Endothelial cell of umbilical vein (primary cell): Measurements from ENCODE around the gene ARHGEF16. TPM values are rescaled to one million over a fixed set of nuclear protein-coding genes. Genes with fewer than 3 reads are reported as not detected.

ENCODE experiments used
- BruUV-seq: library from RNA; stranded (reverse); fragments of 400-500 nt; replicated peaks from 2 replicates; lab custom pipeline; 2021; lab: Mats Ljungman, UMichigan
- CTCF ChIA-PET: fragments of 300-600, 350-600 bp; sonication (Branson Sonifier 250); formaldehyde crosslinking; loops from one replicate; lab custom pipeline; 2021; ENCODE audit warnings: antibody characterized with exemption, inconsistent platforms; lab: Charles Lee
- POLR2A ChIA-PET: fragments of 300-600, 350-600 bp; sonication (Branson Sonifier 250); formaldehyde crosslinking; loops from one replicate; lab custom pipeline; 2021; ENCODE audit warnings: antibody characterized with exemption, inconsistent platforms; lab: Charles Lee
- DNase-seq: peaks from one replicate; pipeline ENCODE4 v3.0.0-alpha.2; 2011; ENCODE audit warnings: low read depth, low spot score
- FAIRE-seq: peaks from 2 replicates; lab custom pipeline; 2011; peaks lifted over from hg19 to GRCh38; lab: Jason Lieb, UNC
- H2AFZ ChIP-seq: 2 replicates; pipeline ENCODE4 v1.6.0; 2012; ENCODE audit warnings: low read depth, low read length, control low read depth, inconsistent platforms
- H3K27ac ChIP-seq: 2 replicates; pipeline ENCODE4 v1.5.1; 2011; ENCODE audit warnings: low read depth, mild to moderate bottlenecking, control low read depth, low read length, moderate library complexity; ENCODE audit not compliant: insufficient read depth
- H3K27me3 ChIP-seq, 2 experiments: 2 replicates each; pipeline versions ENCODE4 v1.6.0 to v1.6.1; 2011; ENCODE audit warnings: low read length in 2 of 2, mixed read lengths in 1 of 2; ENCODE audit not compliant: control insufficient read depth in 2 of 2, insufficient read depth in 2 of 2
- H3K36me3 ChIP-seq, 2 experiments: 2 replicates in 1 of 2; 3 replicates in 1 of 2; pipeline ENCODE4 v1.5.1; 2011; ENCODE audit warnings: low read length in 2 of 2, mild to moderate bottlenecking in 1 of 2, moderate library complexity in 1 of 2; ENCODE audit not compliant: control insufficient read depth in 2 of 2, insufficient read depth in 2 of 2; ENCODE audit errors: extremely low read depth in 1 of 2
- H3K4me1 ChIP-seq: 3 replicates; pipeline ENCODE4 v1.5.1; 2011; ENCODE audit warnings: mild to moderate bottlenecking, low read length; ENCODE audit not compliant: control insufficient read depth, insufficient read depth; ENCODE audit errors: extremely low read depth
- H3K4me2 ChIP-seq: 2 replicates; pipeline ENCODE4 v1.6.1; 2011; ENCODE audit warnings: low read length, control low read depth, mixed read lengths; ENCODE audit not compliant: insufficient read depth
- H3K4me3 ChIP-seq, 3 experiments: fragments of 200-600 bp in 1 of 3; sonication (generic), shearing (Covaris generic) in 1 of 3; replicated peaks in 1 of 3; 2 replicates each; pipeline ENCODE4 v1.5.1; 2011 to 2016; ENCODE audit warnings: control low read depth in 3 of 3, low read length in 3 of 3, mild to moderate bottlenecking in 2 of 3, inconsistent platforms in 1 of 3, low read depth in 1 of 3, moderate library complexity in 1 of 3; ENCODE audit not compliant: insufficient read depth in 1 of 3
- H3K79me2 ChIP-seq: 2 replicates; pipeline ENCODE4 v1.6.0; 2012; ENCODE audit warnings: low read length, inconsistent platforms; ENCODE audit not compliant: control insufficient read depth, insufficient read depth
- H3K9ac ChIP-seq: replicated peaks from 2 replicates; pipeline ENCODE3; 2011; ENCODE audit warnings: low read length, control low read depth; ENCODE audit not compliant: insufficient read depth; ENCODE audit errors: extremely low read depth
- H3K9me1 ChIP-seq: replicated peaks from 3 replicates; pipeline ENCODE4 v1.6.0; 2011; ENCODE audit warnings: mild to moderate bottlenecking, low read length; ENCODE audit not compliant: control insufficient read depth, insufficient read depth; ENCODE audit errors: extremely low read depth
- H3K9me3 ChIP-seq: replicated peaks from 2 replicates; pipeline ENCODE4 v1.5.1; 2012; ENCODE audit warnings: low read length, inconsistent platforms; ENCODE audit not compliant: control insufficient read depth, insufficient read depth
- H4K20me1 ChIP-seq: replicated peaks from 2 replicates; pipeline ENCODE3; 2011; ENCODE audit warnings: mild to moderate bottlenecking, low read length; ENCODE audit not compliant: control insufficient read depth, insufficient read depth; ENCODE audit errors: extremely low read depth
- CTCF ChIP-seq, 2 donors: IDR thresholded peaks; 1 replicate in 1 of 2; 2 replicates in 1 of 2; pipeline ENCODE4 v1.5.1; 2011; ENCODE audit warnings: low read length in 2 of 2, mild to moderate bottlenecking in 2 of 2, moderate library complexity in 2 of 2, control low read depth in 1 of 2, inconsistent platforms in 1 of 2, low read depth in 1 of 2; ENCODE audit not compliant: insufficient read depth in 1 of 2; ENCODE audit errors: extremely low read depth in 1 of 2
- EZH2 ChIP-seq: IDR thresholded peaks from 2 replicates; pipeline ENCODE4 v1.6.1; 2012; ENCODE audit warnings: borderline replicate concordance, low read depth, mild to moderate bottlenecking, moderate library complexity, low read length, inconsistent platforms; ENCODE audit not compliant: severe bottlenecking
- FOS ChIP-seq: IDR thresholded peaks from 2 replicates; pipeline ENCODE4 v1.6.1; 2011; ENCODE audit warnings: mild to moderate bottlenecking, low read length, moderate library complexity, borderline replicate concordance; ENCODE audit not compliant: insufficient read depth
- GATA2 ChIP-seq: IDR thresholded peaks from 2 replicates; pipeline ENCODE4 v1.7.0; 2011; ENCODE audit warnings: low read depth, mild to moderate bottlenecking, moderate library complexity, mixed read lengths, low read length; ENCODE audit not compliant: insufficient read length, insufficient read depth
- JUN ChIP-seq: IDR thresholded peaks from 2 replicates; pipeline ENCODE4 v1.6.1; 2011; ENCODE audit warnings: borderline replicate concordance, low read depth; ENCODE audit not compliant: insufficient read length, insufficient read depth
- MAX ChIP-seq: IDR thresholded peaks from 2 replicates; pipeline ENCODE4 v1.6.1; 2011; ENCODE audit not compliant: insufficient read depth, insufficient read length
- MYC ChIP-seq: IDR thresholded peaks from one replicate; pipeline ENCODE4 v1.6.1; 2011; ENCODE audit warnings: mild to moderate bottlenecking, low read depth, low read length
- POLR2A ChIP-seq: IDR thresholded peaks from 2 replicates; pipeline ENCODE4 v1.6.1; 2012; ENCODE audit warnings: low read depth, mild to moderate bottlenecking, control low read depth, low read length
- POLR2AphosphoS5 ChIP-seq: IDR thresholded peaks from 2 replicates; pipeline ENCODE4 v1.6.1; 2012; ENCODE audit warnings: low read depth, mild to moderate bottlenecking, control low read depth, low read length, moderate library complexity; ENCODE audit not compliant: insufficient read depth
- dilution Hi-C: fragments of 300-500 bp; cut with MboI; formaldehyde crosslinking; loops from one replicate; pipeline ENCODE4 v1.15.0; 2019; ENCODE audit warnings: low sequenced_read_pairs; ENCODE audit not compliant: extremely low pct_ligation_motif_present
- intact Hi-C: fragments of 100-400 bp; cut with micrococcal nuclease; formaldehyde crosslinking; loops from one replicate; pipeline ENCODE4 v1.10.0; 2022
- polyA plus RNA-seq, 4 experiments: library from polyadenylated mRNA; depleted of rRNA in 3 of 4; stranded (reverse) in 3 of 4; unstranded in 1 of 4; fragments of >200 nt; gene quantifications; 2 replicates each; pipeline versions ENCODE4 v1.2.1 to v1.2.3, GENCODE V29; 2011 to 2012; ENCODE audit warnings: missing spikeins in 1 of 4
- total RNA-seq: library from RNA; stranded (reverse); gene quantifications from 2 replicates; pipeline ENCODE4 v1.2.3, GENCODE V29; 2021

Gene ARHGEF16
- total and polyA plus RNA-seq, 2 donors (not counting 3 experiments of a cell fraction or from before 2014, with no cell fraction given): 0.52 to 1.3 TPM

- H3K36me3 ChIP-seq: no peaks in the 10 kb centered on the region
- peaks cover under 1% of the 10 kb centered on the region for H3K4me1 ChIP-seq
- no peak for TF ChIP-seq POLR2AphosphoS5
- TF ChIP-seq GATA2: no peak
- no peak for TF ChIP-seq CTCF (IDR thresholded peaks at IDR 0.05; ENCODE audit: extremely low read depth in 1 of 2, insufficient read depth in 1 of 2, low read depth in 1 of 2, low read length in 2 of 2)
- TF ChIP-seq FOS: no peak
- no peak for TF ChIP-seq MAX
- TF ChIP-seq JUN: no peak
- no peak for TF ChIP-seq MYC
- TF ChIP-seq POLR2A: no peak
- TF ChIP-seq EZH2: no peak
- no peak overlapping the region for H3K9ac ChIP-seq
- BruUV-seq: no TSS peak
- H3K79me2 ChIP-seq: no peaks in the 10 kb centered on the region
- no peaks in the 10 kb centered on the region for H3K9me3 ChIP-seq
- FAIRE-seq (no peak), DNase-seq (no peak)
- intact Hi-C loops: no loop called here
- no peak overlapping the region for H3K4me3 ChIP-seq
- no peaks in the 10 kb centered on the region for H4K20me1 ChIP-seq
- no peak overlapping the region for H3K4me2 ChIP-seq
- H3K27ac ChIP-seq: no peak overlapping the region
- no peak overlapping the region for H2AFZ ChIP-seq
- no peaks in the 10 kb centered on the region for H3K9me1 ChIP-seq
- POLR2A ChIA-PET: no interaction called here
- dilution Hi-C loops: no loop called here
- no peaks in the 10 kb centered on the region for H3K27me3 ChIP-seq
- CTCF ChIA-PET: interaction anchor here (2.3 kb wide), 1 partner anchor 13 kb away, joined by 8 read pairs; no protein-coding TSS in a partner anchor
Measured at GRCh38 chr1:3465935-3466321, 11.5 kb downstream of the ARHGEF16 start.
